ENCODE measurements around the gene FAM241B.

Gene FAM241B

GRCh38 chr10:69632516-69633199 lies 2.6 kb downstream of the FAM241B start:
- no peak for TF ChIP-seq CTCF (IDR thresholded peaks at IDR 0.05; ENCODE audit: control insufficient read depth, insufficient read depth, low read depth, low read length, missing control alignments)
- no peak for DNase-seq (ENCODE audit: low read depth)

GRCh38 chr10:69633673-69634635 lies 3.9 kb downstream of the FAM241B start:
- no peak for DNase-seq (ENCODE audit: low read depth)
- no peak overlapping the region for H3K4me3 ChIP-seq (ENCODE audit: control insufficient read depth, low read depth, low read length)
- no peak for TF ChIP-seq CTCF (IDR thresholded peaks at IDR 0.05; ENCODE audit: control insufficient read depth, insufficient read depth, low read depth, low read length, missing control alignments)

More at GRCh38 chr10:69632516-69633199, 2.6 kb downstream of the FAM241B start:
- H3K4me3 ChIP-seq (ENCODE audit: control insufficient read depth, low read depth, low read length) = no peak overlapping the region

- no peak overlapping the region for H3K4me3 ChIP-seq (ENCODE audit: control insufficient read depth, low read depth, low read length)
- TF ChIP-seq CTCF (IDR thresholded peaks at IDR 0.05; ENCODE audit: control insufficient read depth, insufficient read depth, low read depth, low read length, missing control alignments) = no peak
- no peak for DNase-seq (ENCODE audit: low read depth)
These were observed 4.8 kb downstream of the FAM241B start for GRCh38 chr10:69634759-69635425.

GRCh38 chr10:69635428-69636272 lies 5.6 kb downstream of the FAM241B start:
- TF ChIP-seq CTCF (IDR thresholded peaks at IDR 0.05; ENCODE audit: control insufficient read depth, insufficient read depth, low read depth, low read length, missing control alignments) = no peak
- H3K4me3 ChIP-seq (ENCODE audit: control insufficient read depth, low read depth, low read length) = no peak overlapping the region
- no peak for DNase-seq (ENCODE audit: low read depth)

GRCh38 chr10:69636273-69636575 lies 6.2 kb downstream of the FAM241B start:
- DNase-seq (ENCODE audit: low read depth) = no peak
- no peak overlapping the region for H3K4me3 ChIP-seq (ENCODE audit: control insufficient read depth, low read depth, low read length)
- no peak for TF ChIP-seq CTCF (IDR thresholded peaks at IDR 0.05; ENCODE audit: control insufficient read depth, insufficient read depth, low read depth, low read length, missing control alignments)

Data from AG09309 (cell line).